ENCODE data around the gene ALS2.
"Not testable (repeated sequence)": the region's sequence is repeated elsewhere in the genome, so short reads cannot be mapped to it uniquely, and the experiment has no call there.

Gene ALS2

DNA sequence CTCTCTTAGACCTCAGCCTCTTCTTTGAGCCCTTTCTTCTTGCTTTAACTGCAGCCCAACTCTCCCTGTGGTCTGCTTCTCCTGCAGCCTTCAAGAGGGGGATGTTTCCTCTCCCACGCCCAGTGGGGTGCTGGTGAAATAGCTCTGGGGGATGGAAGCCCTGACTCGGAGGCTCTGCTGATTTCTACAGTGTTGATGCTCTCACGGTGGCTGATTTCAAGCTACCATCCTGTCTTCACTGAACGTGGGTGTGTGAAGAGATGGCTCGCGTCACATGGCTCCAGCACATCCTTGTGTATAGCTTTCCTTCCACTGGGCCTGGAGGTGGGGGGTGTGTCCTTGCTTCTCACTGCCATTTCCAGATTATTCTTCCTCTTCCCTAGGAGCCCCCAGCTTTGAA, 102.3 kb downstream of the ALS2 start:
- in situ Hi-C loops (cut with HindIII; ENCODE audit: low sequenced_read_pairs) = no loop called here
- no peak overlapping the region for H3K4me3 ChIP-seq (ENCODE audit: low read depth, low read length)
- no peak for TF ChIP-seq CTCF (IDR thresholded peaks at IDR 0.05; ENCODE audit: low read depth, low read length, missing control alignments)
- DNase-seq (ENCODE audit: low read depth) = no peak

- no peak overlapping the region for H3K4me3 ChIP-seq (ENCODE audit: low read depth, low read length)
- no peak for DNase-seq (ENCODE audit: low read depth)
- in situ Hi-C loops (cut with HindIII; ENCODE audit: low sequenced_read_pairs) = no loop called here
- no peak for TF ChIP-seq CTCF (IDR thresholded peaks at IDR 0.05; ENCODE audit: low read depth, low read length, missing control alignments)
Measured at GRCh38 chr2:201675454-201675853, 105.3 kb downstream of the ALS2 start.

GRCh38 chr2:201674794-201675193, 105.9 kb downstream of the ALS2 start:
- in situ Hi-C loops (cut with HindIII; ENCODE audit: low sequenced_read_pairs) = no loop called here
- DNase-seq (ENCODE audit: low read depth) = no peak
- no peak for TF ChIP-seq CTCF (IDR thresholded peaks at IDR 0.05; ENCODE audit: low read depth, low read length, missing control alignments)
- H3K4me3 ChIP-seq (ENCODE audit: low read depth, low read length) = no peak overlapping the region

- in situ Hi-C loops (cut with HindIII; ENCODE audit: low sequenced_read_pairs) = no loop called here
- TF ChIP-seq CTCF (IDR thresholded peaks at IDR 0.05; ENCODE audit: low read depth, low read length, missing control alignments) = no peak
- H3K4me3 ChIP-seq (ENCODE audit: low read depth, low read length) = no peak overlapping the region
- no peak for DNase-seq (ENCODE audit: low read depth)
Measured at GRCh38 chr2:201674298-201674697, 106.4 kb downstream of the ALS2 start.

DNA sequence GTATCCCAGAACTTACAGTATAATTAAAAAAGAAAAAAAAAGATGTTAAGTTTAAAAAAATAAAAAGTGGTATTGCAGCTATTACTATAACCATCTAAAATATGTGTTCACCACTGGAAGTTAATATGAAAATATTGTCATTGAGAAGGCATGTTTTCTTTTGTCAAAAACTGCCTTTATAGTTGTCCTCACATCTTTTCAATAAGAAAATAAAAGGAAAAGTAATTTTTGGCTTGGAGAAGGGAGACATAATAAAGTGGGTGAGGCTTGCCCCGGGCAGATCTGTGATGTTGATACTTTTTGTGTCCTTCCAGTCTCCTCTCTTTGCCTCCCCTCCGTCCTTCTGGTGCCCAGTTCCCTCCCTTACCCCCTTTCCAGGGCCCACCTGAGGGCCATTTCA, 107.2 kb downstream of the ALS2 start:
- no peak for TF ChIP-seq CTCF (IDR thresholded peaks at IDR 0.05; ENCODE audit: low read depth, low read length, missing control alignments)
- no peak for DNase-seq (ENCODE audit: low read depth)
- in situ Hi-C loops (cut with HindIII; ENCODE audit: low sequenced_read_pairs) = no loop called here

GRCh38 chr2:201671205-201671604, 109.5 kb downstream of the ALS2 start:
- in situ Hi-C loops (cut with HindIII; ENCODE audit: low sequenced_read_pairs); H3K4me3 ChIP-seq (ENCODE audit: low read depth, low read length); DNase-seq (ENCODE audit: low read depth): not testable (repeated sequence)

More for the DNA sequence above, 107.2 kb downstream of the ALS2 start:
- no peak overlapping the region for H3K4me3 ChIP-seq (ENCODE audit: low read depth, low read length)

DNA sequence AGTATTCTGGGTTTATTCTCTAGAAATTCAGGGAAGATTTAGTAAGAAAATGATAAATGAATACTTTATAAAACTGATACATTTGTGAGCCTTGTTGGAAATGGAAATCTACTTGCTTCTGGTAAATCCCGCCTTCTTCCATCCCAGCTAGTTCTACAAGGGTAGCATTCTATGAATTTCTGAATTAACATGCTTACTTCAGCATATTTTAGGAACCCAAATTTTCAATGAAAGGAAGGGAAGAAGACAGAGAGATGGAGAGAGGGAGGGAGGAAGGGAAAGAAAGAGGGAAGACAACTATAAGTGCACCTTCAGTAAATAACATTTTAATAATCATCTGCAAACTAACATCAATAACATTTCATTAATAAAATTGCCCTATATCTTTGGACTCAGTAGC, 110.9 kb downstream of the ALS2 start:
- H3K4me3 ChIP-seq (ENCODE audit: low read depth, low read length) = no peak overlapping the region
- TF ChIP-seq CTCF (IDR thresholded peaks at IDR 0.05; ENCODE audit: low read depth, low read length, missing control alignments) = no peak
- in situ Hi-C loops (cut with HindIII; ENCODE audit: low sequenced_read_pairs) = no loop called here
- DNase-seq (ENCODE audit: low read depth) = no peak

Measured in astrocyte of the cerebellum (primary cell).